Measurements from ENCODE around the gene ALOX15B. TPM values are rescaled to one million over a fixed set of nuclear protein-coding genes. Genes with fewer than 3 reads are reported as not detected.
"Not testable (repeated sequence)": the region's sequence is repeated elsewhere in the genome, so short reads cannot be mapped to it uniquely, and the experiment has no call there.

The ALOX15B gene
- total and polyA plus RNA-seq, 2 donors = 0.24 to 5.1 TPM

DNA sequence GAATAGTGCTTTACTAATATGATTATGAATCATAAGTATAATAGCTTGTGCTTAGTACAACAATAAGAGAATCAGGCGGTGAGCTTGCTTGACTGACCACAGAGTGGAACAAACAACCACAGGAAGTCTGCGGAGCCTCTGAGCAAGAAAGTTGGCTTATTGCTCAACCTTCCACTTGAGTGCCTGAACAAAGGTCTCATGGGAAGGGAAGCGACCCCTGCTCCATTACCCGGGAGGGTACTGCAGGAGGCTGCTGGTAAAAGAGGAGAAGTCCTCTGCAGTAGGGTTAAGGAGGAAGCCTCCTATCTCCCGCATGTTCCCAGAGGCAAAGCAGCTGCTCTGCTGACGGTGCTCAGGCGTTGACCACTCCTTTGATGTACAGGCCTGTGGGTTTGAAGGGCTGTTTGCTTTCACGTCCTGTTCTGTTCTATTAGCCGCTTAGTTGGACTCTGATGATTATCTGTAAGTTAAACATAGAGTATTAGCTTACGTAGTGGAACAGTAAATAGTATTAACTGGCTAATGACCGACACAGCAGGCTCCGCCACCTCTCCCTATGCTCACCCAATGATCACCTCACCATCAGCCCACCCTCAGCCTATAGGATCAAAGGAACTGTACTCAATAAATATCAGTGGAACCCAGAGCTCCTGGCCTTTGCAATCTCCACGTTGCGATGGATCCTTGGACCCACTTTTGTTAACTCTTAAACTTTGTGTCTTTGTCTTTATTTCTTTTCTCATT, 17.5 kb downstream of the ALOX15B start:
- peak in 1 of 9 donors; percentile 31 for DNase-seq (ENCODE audit: low read depth in 6 of 9, low spot score in 9 of 9)
- WGBS = 44% methylated on average over 14 of the region's 14 CpGs
- H3K9me3 ChIP-seq (ENCODE audit: control insufficient read depth in 2 of 2, insufficient read depth in 1 of 2, low read length in 1 of 2) = no peaks in the 10 kb centered on the region
- H3K4me3 ChIP-seq (ENCODE audit: low read length in 2 of 2) = no peak overlapping the region
- H3K27ac ChIP-seq (ENCODE audit: low read depth in 1 of 2, low read length in 1 of 2) = no peak overlapping the region
- H3K36me3 ChIP-seq (ENCODE audit: control insufficient read depth in 2 of 2, insufficient read depth in 2 of 2, low read length in 1 of 2) = no peaks in the 10 kb centered on the region
- no peaks in the 10 kb centered on the region for H3K4me1 ChIP-seq (ENCODE audit: control insufficient read depth in 2 of 2, insufficient read depth in 2 of 2, low read length in 2 of 2)
- H3K27me3 ChIP-seq (ENCODE audit: control insufficient read depth in 2 of 2, insufficient read depth in 1 of 2, low read length in 1 of 2) = peaks cover 22 to 52% of the 10 kb centered on the region in 2 donors

DNA sequence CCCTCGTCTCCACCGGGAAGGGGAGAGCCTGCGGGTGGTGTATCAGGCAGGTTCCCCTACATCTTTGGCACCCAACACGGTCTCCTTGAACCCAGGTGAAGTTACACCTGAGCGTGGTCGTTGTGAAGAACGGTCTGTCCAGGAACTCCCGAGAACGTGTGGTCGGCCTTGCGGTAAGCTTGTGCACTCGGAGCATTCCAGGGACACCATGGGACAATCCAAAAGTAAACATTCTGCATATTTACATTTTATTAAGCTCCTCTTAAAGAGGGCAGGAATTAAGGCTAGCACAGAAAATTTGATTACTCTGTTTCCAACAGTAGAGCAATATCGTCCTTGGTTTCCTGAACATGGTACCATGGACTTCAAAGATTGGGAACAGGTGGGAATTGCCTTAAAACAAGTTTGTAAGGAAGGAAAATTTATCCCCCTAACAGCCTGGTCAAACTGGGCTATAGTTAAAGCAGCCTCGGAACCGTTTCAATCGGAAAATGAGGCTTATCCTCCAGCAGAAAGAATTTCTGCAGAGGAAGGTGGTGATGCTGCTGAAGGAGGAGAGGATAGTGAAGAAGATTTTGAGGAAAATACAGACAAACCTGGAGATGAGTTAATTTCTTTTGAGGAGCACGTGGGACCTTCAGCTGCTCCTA, 18.2 kb downstream of the ALOX15B start:
- Histone ChIP-seq H3K4me1 (ENCODE audit: control insufficient read depth in 2 of 2, insufficient read depth in 2 of 2, low read length in 2 of 2) (no peaks in the 10 kb centered on the region), H3K27ac (ENCODE audit: low read depth in 1 of 2, low read length in 1 of 2) (no peak overlapping the region), H3K4me3 (ENCODE audit: low read length in 2 of 2) (no peak overlapping the region), H3K27me3 (ENCODE audit: control insufficient read depth in 2 of 2, insufficient read depth in 1 of 2, low read length in 1 of 2) (peaks cover 22 to 58% of the 10 kb centered on the region in 2 donors), H3K9me3 (ENCODE audit: control insufficient read depth in 2 of 2, insufficient read depth in 1 of 2, low read length in 1 of 2) (no peaks in the 10 kb centered on the region), H3K36me3 (ENCODE audit: control insufficient read depth in 2 of 2, insufficient read depth in 2 of 2, low read length in 1 of 2) (no peaks in the 10 kb centered on the region)
- WGBS = 88% methylated on average over 17 of the region's 17 CpGs
- DNase-seq (ENCODE audit: low read depth in 6 of 9, low spot score in 9 of 9) = no peak

DNA sequence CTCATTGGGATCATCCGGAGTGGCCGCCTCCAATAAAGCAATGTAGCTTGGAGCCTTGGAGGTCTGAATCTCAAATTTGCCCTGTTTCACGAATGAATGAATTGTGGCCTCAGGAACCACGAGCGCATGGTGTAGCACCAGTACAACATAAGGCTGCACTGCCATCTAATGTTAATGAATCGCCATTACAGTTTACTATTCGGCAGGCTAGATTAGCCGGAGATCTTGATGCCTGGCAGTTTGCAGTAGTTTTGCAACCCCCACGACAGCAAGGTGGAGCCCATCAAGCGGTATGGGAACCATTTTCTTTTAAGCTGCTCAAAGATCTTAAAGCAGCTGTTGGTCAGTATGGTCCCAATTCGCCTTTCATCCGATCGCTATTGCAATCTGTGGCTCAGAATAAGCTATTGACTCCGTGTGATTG, 18.8 kb downstream of the ALOX15B start:
- H3K4me3 ChIP-seq (ENCODE audit: low read length in 2 of 2) = no peak overlapping the region
- DNase-seq (ENCODE audit: low read depth in 6 of 9, low spot score in 9 of 9) = peak; percentile 29 to 70 (median 33)
- no peaks in the 10 kb centered on the region for H3K4me1 ChIP-seq (ENCODE audit: control insufficient read depth in 2 of 2, insufficient read depth in 2 of 2, low read length in 2 of 2)
- H3K9me3 ChIP-seq (ENCODE audit: control insufficient read depth in 2 of 2, insufficient read depth in 1 of 2, low read length in 1 of 2) = no peaks in the 10 kb centered on the region
- peaks cover 26 to 64% of the 10 kb centered on the region in 2 donors for H3K27me3 ChIP-seq (ENCODE audit: control insufficient read depth in 2 of 2, insufficient read depth in 1 of 2, low read length in 1 of 2)
- no peak overlapping the region for H3K27ac ChIP-seq (ENCODE audit: low read depth in 1 of 2, low read length in 1 of 2)
- 22% methylated on average over 14 of the region's 14 CpGs for WGBS
- H3K36me3 ChIP-seq (ENCODE audit: control insufficient read depth in 2 of 2, insufficient read depth in 2 of 2, low read length in 1 of 2) = no peaks in the 10 kb centered on the region

DNA sequence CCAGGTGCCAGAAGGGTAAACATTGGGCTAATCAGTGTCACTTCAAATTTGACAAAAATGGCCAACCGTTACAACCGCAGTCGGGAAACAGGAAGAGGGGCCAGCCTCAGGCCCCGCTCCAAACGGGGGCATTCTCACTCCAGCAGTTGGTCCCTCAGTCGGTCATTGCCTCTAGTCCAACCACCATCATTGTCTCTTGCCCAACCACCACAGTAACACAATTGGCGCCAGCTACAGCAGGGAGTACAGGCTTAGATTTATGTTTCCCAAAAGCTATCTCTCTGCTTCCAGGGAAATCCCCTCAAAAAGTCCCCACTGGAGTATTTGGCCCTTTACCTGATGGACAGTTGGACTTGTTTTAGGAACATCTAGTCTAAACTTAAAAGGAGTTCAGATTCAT, 20.3 kb downstream of the ALOX15B start:
- Histone ChIP-seq H3K36me3 (ENCODE audit: control insufficient read depth in 2 of 2, insufficient read depth in 2 of 2, low read length in 1 of 2) (no peaks in the 10 kb centered on the region), H3K9me3 (ENCODE audit: control insufficient read depth in 2 of 2, insufficient read depth in 1 of 2, low read length in 1 of 2) (no peaks in the 10 kb centered on the region), H3K4me3 (ENCODE audit: low read length in 2 of 2) (no peak overlapping the region), H3K27me3 (ENCODE audit: control insufficient read depth in 2 of 2, insufficient read depth in 1 of 2, low read length in 1 of 2) (peaks cover 33 to 79% of the 10 kb centered on the region in 2 donors), H3K4me1 (ENCODE audit: control insufficient read depth in 2 of 2, insufficient read depth in 2 of 2, low read length in 2 of 2) (no peaks in the 10 kb centered on the region), H3K27ac (ENCODE audit: low read depth in 1 of 2, low read length in 1 of 2) (no peak overlapping the region)
- DNase-seq (ENCODE audit: low read depth in 6 of 9, low spot score in 9 of 9) = peak in 1 of 9 donors; percentile 18
- 4% methylated on average over 7 of the region's 7 CpGs for WGBS

DNA sequence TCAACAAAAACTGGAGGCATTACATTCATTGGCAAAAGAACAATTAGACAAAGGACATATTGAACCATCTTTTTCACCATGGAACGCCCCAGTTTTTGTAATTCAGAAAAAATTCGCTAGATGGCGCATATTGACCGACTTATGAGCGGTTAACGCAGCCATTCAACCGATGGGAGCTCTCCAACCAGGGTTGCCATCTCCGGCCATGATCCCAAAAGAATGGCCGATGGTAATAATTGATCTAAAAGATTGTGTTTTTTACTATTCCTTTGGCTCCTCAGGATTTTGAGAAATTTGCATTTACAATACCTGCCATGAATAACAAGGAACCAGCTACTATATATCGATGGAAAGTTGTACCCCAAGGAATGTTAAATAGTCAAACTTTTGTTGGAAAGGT, 21.4 kb downstream of the ALOX15B start:
- Histone ChIP-seq H3K36me3 (ENCODE audit: control insufficient read depth in 2 of 2, insufficient read depth in 2 of 2, low read length in 1 of 2) (no peaks in the 10 kb centered on the region), H3K4me3 (ENCODE audit: low read length in 2 of 2) (no peak overlapping the region), H3K27ac (ENCODE audit: low read depth in 1 of 2, low read length in 1 of 2) (no peak overlapping the region), H3K4me1 (ENCODE audit: control insufficient read depth in 2 of 2, insufficient read depth in 2 of 2, low read length in 2 of 2) (no peaks in the 10 kb centered on the region), H3K9me3 (ENCODE audit: control insufficient read depth in 2 of 2, insufficient read depth in 1 of 2, low read length in 1 of 2) (no peaks in the 10 kb centered on the region), H3K27me3 (ENCODE audit: control insufficient read depth in 2 of 2, insufficient read depth in 1 of 2, low read length in 1 of 2) (peaks cover 36 to 90% of the 10 kb centered on the region in 2 donors)
- 10% methylated on average over 10 of the region's 10 CpGs for WGBS
- peak in 8 of 9 donors; percentile 21 to 79 (median 57) for DNase-seq (ENCODE audit: low read depth in 6 of 9, low spot score in 9 of 9)

DNA sequence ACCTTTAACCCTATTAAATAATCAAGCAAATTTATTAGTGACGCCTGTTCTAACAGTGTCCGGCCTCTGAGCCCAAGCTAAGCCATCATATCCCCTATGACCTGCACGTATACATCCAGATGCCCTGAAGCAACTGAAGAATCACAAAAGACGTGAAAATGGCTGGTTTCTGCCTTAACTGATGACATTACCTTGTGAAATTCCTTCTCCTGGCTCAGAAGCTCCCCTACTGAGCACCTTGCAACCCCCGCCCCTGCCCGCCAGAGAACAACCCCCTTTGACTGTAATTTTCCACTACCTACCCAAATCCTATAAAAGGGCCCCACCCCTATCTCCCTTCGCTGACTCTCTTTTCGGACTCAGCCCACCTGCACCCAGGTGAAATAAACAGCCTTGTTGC, 23.0 kb downstream of the ALOX15B start:
- not testable (repeated sequence) for DNase-seq (ENCODE audit: low read depth in 6 of 9, low spot score in 9 of 9)

DNA sequence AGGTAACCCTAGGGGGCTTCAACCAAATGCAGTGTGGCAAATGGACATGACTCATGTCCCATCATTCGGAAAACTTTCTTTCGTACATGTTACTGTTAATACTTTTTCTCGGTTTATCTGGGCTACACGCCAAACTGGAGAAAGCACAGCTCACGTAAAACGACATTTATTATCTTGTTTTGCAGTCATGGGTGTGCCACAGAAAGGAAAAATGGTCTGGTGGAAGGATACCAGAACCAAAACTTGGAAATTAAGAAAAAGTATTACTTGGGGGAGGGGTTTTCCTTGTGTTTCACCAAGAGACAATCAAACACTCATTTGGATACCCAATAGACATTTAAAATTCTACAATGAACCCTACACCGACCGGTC, 23.6 kb downstream of the ALOX15B start:
- Histone ChIP-seq H3K4me1 (ENCODE audit: control insufficient read depth in 2 of 2, insufficient read depth in 2 of 2, low read length in 2 of 2) (no peaks in the 10 kb centered on the region), H3K9me3 (ENCODE audit: control insufficient read depth in 2 of 2, insufficient read depth in 1 of 2, low read length in 1 of 2) (no peaks in the 10 kb centered on the region), H3K36me3 (ENCODE audit: control insufficient read depth in 2 of 2, insufficient read depth in 2 of 2, low read length in 1 of 2) (no peaks in the 10 kb centered on the region), H3K4me3 (ENCODE audit: low read length in 2 of 2) (no peak overlapping the region), H3K27ac (ENCODE audit: low read depth in 1 of 2, low read length in 1 of 2) (peak overlapping the region in 1 of 2 donors; percentile 18), H3K27me3 (ENCODE audit: control insufficient read depth in 2 of 2, insufficient read depth in 1 of 2, low read length in 1 of 2) (peaks cover 38 to 92% of the 10 kb centered on the region in 2 donors)
- WGBS = 70% methylated on average over 8 of the region's 8 CpGs
- DNase-seq (ENCODE audit: low read depth in 6 of 9, low spot score in 9 of 9) = no peak

More for the DNA sequence above, 23.0 kb downstream of the ALOX15B start:
- not testable (repeated sequence) for H3K4me1 ChIP-seq (ENCODE audit: control insufficient read depth in 2 of 2, insufficient read depth in 2 of 2, low read length in 2 of 2); H3K4me3 ChIP-seq (ENCODE audit: low read length in 2 of 2); H3K36me3 ChIP-seq (ENCODE audit: control insufficient read depth in 2 of 2, insufficient read depth in 2 of 2, low read length in 1 of 2); H3K27ac ChIP-seq (ENCODE audit: low read depth in 1 of 2, low read length in 1 of 2); H3K9me3 ChIP-seq (ENCODE audit: control insufficient read depth in 2 of 2, insufficient read depth in 1 of 2, low read length in 1 of 2)
- 92% methylated on average over 8 of the region's 8 CpGs for WGBS
- H3K27me3 ChIP-seq (ENCODE audit: control insufficient read depth in 2 of 2, insufficient read depth in 1 of 2, low read length in 1 of 2) = peaks cover 39 to 92% of the 10 kb centered on the region in 2 donors

DNA sequence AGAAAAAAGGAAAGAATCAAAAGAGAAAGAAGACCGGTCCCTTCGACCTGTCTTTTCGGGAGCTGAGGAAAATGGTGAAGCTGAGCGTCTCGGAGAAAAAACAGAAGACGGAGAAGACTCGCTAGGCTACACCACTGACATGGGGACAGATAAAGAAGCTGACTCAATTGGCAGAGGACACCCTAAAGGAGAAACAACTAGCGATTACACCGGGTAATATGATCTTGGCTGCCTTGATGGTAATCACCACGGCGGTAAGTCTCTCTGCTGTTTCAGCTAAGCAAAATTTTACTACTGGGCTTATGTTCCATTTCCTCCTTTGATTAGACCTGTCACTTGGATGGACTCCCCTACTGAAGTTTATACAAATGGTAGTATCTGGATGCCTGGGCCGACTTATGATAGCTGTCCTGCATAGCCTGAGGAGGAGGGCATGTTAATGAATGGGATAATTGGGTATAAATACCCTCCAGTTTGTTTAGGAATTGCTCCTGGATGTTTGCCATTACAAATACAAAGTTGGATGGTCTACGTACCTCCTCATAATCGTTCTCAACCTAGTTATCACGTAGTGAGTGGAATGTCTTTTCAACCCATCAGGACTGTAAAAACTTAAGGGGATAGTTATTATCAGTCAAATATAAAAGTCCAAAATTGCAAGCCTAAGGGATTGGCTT, 24.1 kb downstream of the ALOX15B start:
- H3K36me3 ChIP-seq (ENCODE audit: control insufficient read depth in 2 of 2, insufficient read depth in 2 of 2, low read length in 1 of 2) = no peaks in the 10 kb centered on the region
- 44% methylated on average over 15 of the region's 15 CpGs for WGBS
- no peak overlapping the region for H3K4me3 ChIP-seq (ENCODE audit: low read length in 2 of 2)
- H3K27me3 ChIP-seq (ENCODE audit: control insufficient read depth in 2 of 2, insufficient read depth in 1 of 2, low read length in 1 of 2) = peaks cover 36 to 93% of the 10 kb centered on the region in 2 donors
- DNase-seq (ENCODE audit: low read depth in 6 of 9, low spot score in 9 of 9) = no peak
- no peaks in the 10 kb centered on the region for H3K9me3 ChIP-seq (ENCODE audit: control insufficient read depth in 2 of 2, insufficient read depth in 1 of 2, low read length in 1 of 2)
- no peaks in the 10 kb centered on the region for H3K4me1 ChIP-seq (ENCODE audit: control insufficient read depth in 2 of 2, insufficient read depth in 2 of 2, low read length in 2 of 2)
- no peak overlapping the region for H3K27ac ChIP-seq (ENCODE audit: low read depth in 1 of 2, low read length in 1 of 2)
